Endodermal cell (in vitro differentiated cells): Measurements from ENCODE around the gene FN1. TPM values are rescaled to one million over a fixed set of nuclear protein-coding genes. Genes with fewer than 3 reads are reported as not detected.

Source experiments
- DNase-seq: peaks from one replicate; pipeline ENCODE4 v3.0.0-alpha.2; 2017
- H3K27ac ChIP-seq: 2 replicates; pipeline ENCODE4 v1.5.1; 2013; ENCODE audit warnings: mild to moderate bottlenecking, low read depth, low read length, moderate library complexity
- H3K27me3 ChIP-seq: 2 replicates; pipeline ENCODE4 v1.6.1; 2013; ENCODE audit warnings: mild to moderate bottlenecking, low read length, moderate library complexity; ENCODE audit not compliant: insufficient read depth, control insufficient read depth, poor library complexity, severe bottlenecking
- H3K36me3 ChIP-seq: 2 replicates; pipeline ENCODE4 v1.7.0; 2013; ENCODE audit warnings: mild to moderate bottlenecking, low read length, moderate library complexity; ENCODE audit not compliant: control insufficient read depth, insufficient read depth
- H3K4me1 ChIP-seq: one replicate; pipeline ENCODE4 v1.7.0; 2013; ENCODE audit warnings: low read length; ENCODE audit not compliant: control insufficient read depth, insufficient read depth
- H3K4me3 ChIP-seq: 2 replicates; pipeline ENCODE4 v1.5.1; 2013; ENCODE audit warnings: mild to moderate bottlenecking, low read length, moderate library complexity
- H3K9ac ChIP-seq: 2 replicates; pipeline ENCODE4 v1.6.1; 2013; ENCODE audit warnings: mild to moderate bottlenecking, low read length, moderate library complexity; ENCODE audit not compliant: poor library complexity, severe bottlenecking; ENCODE audit errors: extremely low read depth
- H3K9me3 ChIP-seq: 2 replicates; pipeline ENCODE4 v1.6.1; 2013; ENCODE audit warnings: mild to moderate bottlenecking, low read length, moderate library complexity; ENCODE audit not compliant: control insufficient read depth
- H3K27ac Mint-ChIP-seq: 2 replicates; pipeline ENCODE4 v1.8.0; 2020; ENCODE audit warnings: mixed read lengths
- H3K27me3 Mint-ChIP-seq: 2 replicates; pipeline ENCODE4 v1.8.0; 2021; ENCODE audit warnings: mild to moderate bottlenecking, mixed read lengths; ENCODE audit not compliant: insufficient read depth
- H3K36me3 Mint-ChIP-seq: 2 replicates; pipeline ENCODE4 v1.8.0; 2020; ENCODE audit warnings: low read depth, mixed read lengths
- H3K4me1 Mint-ChIP-seq: 2 replicates; pipeline ENCODE4 v1.8.0; 2020; ENCODE audit warnings: mixed read lengths
- H3K4me3 Mint-ChIP-seq: 2 replicates; pipeline ENCODE4 v1.8.0; 2020; ENCODE audit warnings: mild to moderate bottlenecking, moderate library complexity, mixed read lengths
- H3K9me3 Mint-ChIP-seq: 2 replicates; pipeline ENCODE4 v1.8.0; 2020; ENCODE audit warnings: mild to moderate bottlenecking, mixed read lengths
- CTCF ChIP-seq: fragments of 200-600 bp; sonication (generic); conservative IDR thresholded peaks from 2 replicates; pipeline ENCODE4 v1.5.0; 2021; ENCODE audit warnings: antibody characterized with exemption, mild to moderate bottlenecking
- WGBS, 2 experiments: methylation state at CpG; one replicate each; pipeline versions ENCODE4 v1.1.5 to v1.1.7; 2013; ENCODE audit warnings: missing lambda C conversion rate in 2 of 2, mixed read lengths in 1 of 2; ENCODE audit not compliant: insufficient coverage in 1 of 2, insufficient read length in 1 of 2; 5-methylcytosine and 5-hydroxymethylcytosine counted together
- total RNA-seq, 2 donors: library from RNA; stranded (reverse); fragmentation: NEBNext Ultra II Directional in 1 of 2; extraction: Animal tissue kit (Norgen Biotek cat#: 25700) in 1 of 2; gene quantifications; 2 replicates in 1 of 2; 3 replicates in 1 of 2; pipeline ENCODE4 v1.2.1, GENCODE V29; 2021

The FN1 gene
- total RNA-seq, 2 donors from 2014 or later = 2,721 to 2,960 TPM

GRCh38 chr2:215476424-215476823, 40.6 kb upstream of the FN1 start:
- Mint-ChIP-seq H3K4me1 (peaks cover 14% of the 10 kb centered on the region), H3K9me3 (no peaks in the 10 kb centered on the region)
- 89 to 91% methylated on average over 1 to 2 of the region's 2 CpGs for WGBS, 2 experiments

DNA sequence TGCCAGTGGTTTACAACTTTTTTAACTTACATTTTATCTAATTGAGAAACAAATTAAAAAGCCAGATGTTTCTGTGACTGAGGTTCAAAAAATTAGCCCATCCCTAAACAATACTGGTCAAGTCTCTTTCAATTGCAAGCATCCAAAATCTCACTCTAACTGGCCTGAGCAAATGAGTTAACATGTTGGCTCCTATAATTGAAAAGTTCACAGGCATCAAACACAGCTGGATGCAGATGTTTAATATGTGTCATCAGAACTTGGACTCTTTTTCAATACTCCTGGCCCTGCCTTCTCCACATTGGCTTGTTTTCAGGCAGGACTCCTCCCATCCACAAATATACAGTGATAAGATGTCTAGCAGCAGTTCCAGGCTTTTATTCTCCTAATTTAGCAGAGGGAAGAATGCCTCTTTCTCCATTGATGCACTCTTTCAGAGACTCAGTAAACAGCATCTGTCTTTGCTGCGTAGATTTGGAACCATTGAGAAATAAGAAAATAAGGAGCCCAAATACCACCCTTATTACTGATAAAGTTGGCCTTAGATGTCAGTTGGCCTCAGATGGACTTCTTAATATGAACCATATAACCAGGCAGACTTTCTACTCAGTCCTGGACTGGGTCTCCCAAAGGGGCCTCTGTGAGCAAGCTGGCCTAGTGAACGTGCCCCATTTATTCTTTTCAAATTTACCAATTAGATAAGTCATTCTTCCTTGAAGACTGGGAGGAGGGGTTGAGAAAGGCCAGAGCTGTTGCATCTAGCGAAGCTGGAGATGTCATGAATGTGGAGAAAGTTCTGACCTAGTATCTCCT, 30.4 kb upstream of the FN1 start:
- WGBS, 2 experiments = 98 to 100% methylated on average over 1 to 3 of the region's 3 CpGs
- Histone ChIP-seq H3K4me1 (no peaks in the 10 kb centered on the region), H3K27me3 (no peaks in the 10 kb centered on the region), H3K9me3 (no peaks in the 10 kb centered on the region), H3K9ac (no peak overlapping the region), H3K4me3 (no peak overlapping the region), H3K36me3 (no peaks in the 10 kb centered on the region), H3K27ac (no peak overlapping the region)
- no peak overlapping the region for H3K4me3 Mint-ChIP-seq
- no peaks in the 10 kb centered on the region for H3K9me3 Mint-ChIP-seq
- H3K36me3 Mint-ChIP-seq = no peaks in the 10 kb centered on the region
- no peaks in the 10 kb centered on the region for H3K27me3 Mint-ChIP-seq
- H3K4me1 Mint-ChIP-seq = peaks cover 6% of the 10 kb centered on the region
- DNase-seq = no peak
- no peak overlapping the region for H3K27ac Mint-ChIP-seq
- TF ChIP-seq CTCF = no peak

More at GRCh38 chr2:215476424-215476823, 40.6 kb upstream of the FN1 start:
- no peak overlapping the region for H3K4me3 ChIP-seq
- Mint-ChIP-seq H3K36me3 (no peaks in the 10 kb centered on the region), H3K27ac (no peak overlapping the region), H3K4me3 (no peak overlapping the region), H3K27me3 (no peaks in the 10 kb centered on the region)
- H3K4me1 ChIP-seq = no peaks in the 10 kb centered on the region
- no peak for DNase-seq
- H3K27ac ChIP-seq = no peak overlapping the region
- no peaks in the 10 kb centered on the region for H3K27me3 ChIP-seq
- H3K9ac ChIP-seq = no peak overlapping the region
- H3K36me3 ChIP-seq = no peaks in the 10 kb centered on the region
- TF ChIP-seq CTCF = no peak
- H3K9me3 ChIP-seq = no peaks in the 10 kb centered on the region

DNA sequence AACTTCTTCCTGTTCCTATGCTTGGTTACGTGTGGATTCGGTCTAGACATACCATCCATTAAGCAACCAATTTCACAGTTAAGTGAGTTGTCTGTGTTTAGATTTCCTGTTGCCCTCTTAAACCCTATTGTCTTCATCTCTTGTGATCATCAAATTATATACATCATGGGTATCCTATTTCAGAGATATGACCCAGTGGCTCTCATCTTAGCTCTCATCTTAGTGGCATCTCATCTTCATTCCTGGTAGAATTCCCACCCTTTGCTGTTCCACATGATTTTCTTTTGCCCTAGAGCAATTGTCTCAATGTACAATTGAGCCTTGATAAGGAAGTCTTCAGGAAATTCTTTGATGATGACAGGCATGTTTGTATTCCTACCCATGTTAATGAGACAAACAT, 29.4 kb upstream of the FN1 start:
- H3K27ac Mint-ChIP-seq = no peak overlapping the region
- no peaks in the 10 kb centered on the region for H3K36me3 Mint-ChIP-seq
- DNase-seq = no peak
- Histone ChIP-seq H3K9ac (no peak overlapping the region), H3K36me3 (no peaks in the 10 kb centered on the region), H3K4me3 (no peak overlapping the region), H3K27me3 (no peaks in the 10 kb centered on the region), H3K9me3 (no peaks in the 10 kb centered on the region), H3K4me1 (no peaks in the 10 kb centered on the region), H3K27ac (no peak overlapping the region)
- H3K4me3 Mint-ChIP-seq = no peak overlapping the region
- no peaks in the 10 kb centered on the region for H3K27me3 Mint-ChIP-seq
- H3K9me3 Mint-ChIP-seq = no peaks in the 10 kb centered on the region
- WGBS, 2 experiments = 54 to 83% methylated on average over 2 of the region's 2 CpGs
- peaks cover 6% of the 10 kb centered on the region for H3K4me1 Mint-ChIP-seq
- TF ChIP-seq CTCF = no peak
